ENCODE measurements around the gene ALKBH5.
"Not testable (repeated sequence)": the region's sequence is repeated elsewhere in the genome, so short reads cannot be mapped to it uniquely, and the experiment has no call there.

Gene ALKBH5

DNA sequence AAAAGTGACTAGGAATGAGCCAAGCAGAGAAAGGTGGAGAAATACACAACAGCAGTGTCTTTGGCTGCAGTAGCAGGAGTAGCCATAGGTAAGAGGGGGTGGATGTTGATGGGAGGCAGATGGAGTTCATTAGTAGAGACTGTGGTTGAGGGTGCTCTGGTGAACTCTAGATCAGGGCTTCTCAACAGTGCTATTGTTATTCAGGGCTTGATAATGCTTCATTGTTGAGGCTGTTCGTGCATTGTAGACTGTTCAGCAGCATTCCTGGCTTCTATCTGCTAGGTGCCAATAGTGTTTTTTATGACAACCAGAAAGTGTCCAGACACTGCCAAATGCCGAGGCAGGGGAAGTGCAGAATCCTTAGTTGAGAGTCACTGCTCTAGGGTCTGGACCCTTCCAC, 3.6 kb downstream of the ALKBH5 start:
- no peak for DNase-seq

DNA sequence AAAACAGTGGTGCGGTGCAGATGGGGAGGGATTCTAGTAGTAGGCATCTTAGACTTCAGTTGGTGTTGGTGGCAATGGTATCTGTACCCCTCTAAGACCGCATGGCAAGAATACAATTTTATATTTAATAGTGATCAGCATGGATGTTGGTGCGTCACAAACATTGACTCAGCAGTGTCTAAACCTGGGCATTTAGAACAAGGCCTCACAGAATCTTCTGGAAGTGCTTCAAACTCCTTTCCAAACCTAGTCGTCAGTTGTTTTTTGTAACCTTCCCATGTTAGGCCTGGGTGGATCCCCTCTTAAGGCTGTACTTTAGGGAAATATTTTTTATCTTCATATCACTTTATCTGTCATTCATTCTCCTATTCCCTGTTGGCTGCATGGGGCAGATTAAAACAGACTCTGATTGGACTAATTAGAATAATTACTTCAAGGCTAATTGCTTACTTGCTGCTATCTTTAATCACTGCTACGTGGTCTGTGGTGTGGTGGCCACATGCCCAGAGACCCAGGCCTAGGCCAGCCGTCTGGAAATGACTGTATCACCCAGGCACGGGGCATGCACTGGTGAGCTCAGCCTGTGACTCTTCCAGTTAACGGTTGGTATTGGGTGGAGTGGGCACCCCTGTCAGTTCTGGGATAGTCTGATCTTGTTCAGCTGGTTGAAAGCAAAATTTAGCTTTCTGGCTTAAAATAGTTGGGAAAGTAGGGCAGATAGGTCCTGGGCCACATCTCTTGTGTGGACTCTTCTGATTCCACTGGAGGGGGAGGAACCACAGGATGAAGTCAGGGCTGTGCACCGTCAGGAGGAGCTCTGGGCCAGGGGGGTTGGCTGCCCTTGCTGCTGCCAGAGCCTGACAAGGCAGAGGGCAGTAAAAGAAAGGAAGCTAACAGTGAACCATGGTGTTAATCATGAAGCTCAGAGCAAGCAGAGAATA, 4.5 kb downstream of the ALKBH5 start:
- no peak for DNase-seq

- DNase-seq = no peak
Measured at GRCh38 chr17:18190628-18191235, 7.1 kb downstream of the ALKBH5 start.

DNA sequence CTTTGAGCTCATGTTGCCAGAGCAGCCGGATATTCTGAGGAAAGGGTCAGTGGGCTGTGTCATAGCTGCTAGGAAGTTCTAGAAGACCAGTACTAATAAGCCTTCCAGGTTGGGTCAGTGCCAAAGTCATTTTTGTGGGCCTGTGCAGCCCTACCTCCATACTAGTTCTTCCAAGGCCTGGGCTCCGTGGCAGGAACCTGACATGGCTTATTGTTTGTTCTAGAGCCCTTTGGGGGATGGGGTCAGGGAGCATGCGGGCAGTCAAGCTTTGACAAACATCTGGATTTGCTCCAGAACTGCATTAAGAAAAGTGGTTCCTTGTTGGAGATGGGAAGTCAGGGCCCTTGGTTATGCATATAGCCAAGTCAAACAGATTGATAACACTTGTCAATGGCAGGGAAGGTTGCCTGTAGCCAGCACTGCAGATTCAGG, 7.6 kb downstream of the ALKBH5 start:
- DNase-seq = no peak

DNA sequence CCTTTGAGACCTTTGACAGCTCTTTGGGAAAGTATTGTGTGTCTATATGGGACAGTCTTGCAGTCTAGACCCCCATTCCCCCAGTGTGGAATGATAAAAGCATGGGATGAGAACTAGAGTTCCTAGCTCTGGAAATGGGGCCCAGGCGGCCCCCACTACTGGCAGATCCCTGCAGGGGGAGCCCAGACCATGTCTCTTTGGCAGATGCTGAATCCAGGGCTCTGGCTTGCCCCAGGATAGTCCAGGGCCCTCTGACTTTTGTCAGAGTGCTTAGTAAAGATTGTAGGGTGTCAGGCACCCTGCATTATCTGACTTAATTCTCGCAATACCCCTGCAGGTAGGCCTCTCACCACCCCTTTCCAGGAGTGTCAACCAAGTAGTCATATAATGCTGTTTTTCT, 8.3 kb downstream of the ALKBH5 start:
- no peak for DNase-seq

GRCh38 chr17:18194394-18194793, 10.8 kb downstream of the ALKBH5 start:
- DNase-seq = no peak

DNA sequence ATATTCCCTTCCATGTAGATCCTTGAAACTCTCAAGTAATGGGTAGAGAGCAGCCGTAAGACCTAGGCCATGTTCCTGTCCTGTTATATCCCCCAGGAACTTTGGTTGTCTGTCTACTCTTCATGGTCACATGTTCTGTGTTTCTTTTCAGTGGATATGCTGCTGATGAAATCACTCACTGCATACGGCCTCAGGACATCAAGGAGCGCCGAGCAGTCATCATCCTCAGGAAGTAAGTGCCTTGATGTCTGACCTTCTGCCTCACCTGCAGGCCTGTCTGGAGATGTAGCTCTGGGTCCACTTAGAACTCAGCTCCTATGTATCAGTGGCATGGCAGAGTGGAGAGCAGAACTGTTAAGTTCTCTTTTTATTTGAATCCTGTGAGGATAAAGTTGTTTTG, 11.2 kb downstream of the ALKBH5 start:
- DNase-seq = no peak

DNA sequence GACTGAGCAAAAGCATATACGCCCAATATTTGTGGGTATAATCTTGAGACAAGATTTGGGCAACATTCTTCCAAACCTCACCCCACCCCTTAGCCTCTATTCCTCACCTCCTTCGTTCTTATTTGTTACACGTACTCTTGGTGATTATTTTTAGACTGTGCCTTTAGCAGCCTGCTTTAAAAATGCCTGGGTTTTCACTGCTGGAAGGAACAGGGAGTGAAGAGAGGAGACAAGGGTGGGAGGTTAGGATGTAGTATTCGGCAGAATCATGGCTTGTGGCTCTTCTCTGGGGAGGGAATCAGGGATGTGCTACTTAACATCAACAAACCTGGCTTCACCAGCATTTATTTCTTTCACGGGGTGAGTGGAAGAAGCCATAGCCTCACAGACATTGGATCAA, 11.6 kb downstream of the ALKBH5 start:
- no peak for DNase-seq

DNA sequence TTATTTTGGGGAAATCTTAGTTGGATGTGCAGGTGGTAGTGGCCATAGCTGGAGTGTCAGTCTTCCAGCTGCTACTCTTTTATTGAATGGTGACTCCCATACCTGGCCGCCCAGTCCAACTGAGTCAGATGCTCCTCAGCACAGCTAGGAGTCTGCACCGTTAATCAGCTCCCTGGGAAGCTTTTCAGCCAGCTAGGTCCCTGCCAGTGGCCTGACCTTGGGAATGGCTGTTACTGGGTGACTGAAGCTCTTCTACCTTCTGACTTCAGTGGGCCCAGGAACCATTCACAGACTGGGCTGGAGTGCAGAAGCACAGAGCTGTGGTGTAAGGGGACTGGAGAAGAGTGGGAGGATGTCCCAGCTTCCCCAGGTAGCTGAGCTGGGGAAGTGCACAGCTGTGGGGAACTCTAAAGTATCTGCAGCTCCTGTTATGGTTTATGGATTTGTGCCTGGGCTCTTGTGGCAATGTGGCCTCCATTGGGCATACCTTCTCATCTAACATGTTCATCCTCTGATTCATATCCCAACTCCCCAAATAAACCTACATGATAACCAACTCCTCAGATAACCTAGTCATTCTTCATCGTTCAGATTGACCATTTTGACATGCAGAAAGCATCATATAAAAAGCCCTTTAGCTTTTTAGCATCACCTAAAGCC, 14.0 kb downstream of the ALKBH5 start:
- no peak for DNase-seq

DNA sequence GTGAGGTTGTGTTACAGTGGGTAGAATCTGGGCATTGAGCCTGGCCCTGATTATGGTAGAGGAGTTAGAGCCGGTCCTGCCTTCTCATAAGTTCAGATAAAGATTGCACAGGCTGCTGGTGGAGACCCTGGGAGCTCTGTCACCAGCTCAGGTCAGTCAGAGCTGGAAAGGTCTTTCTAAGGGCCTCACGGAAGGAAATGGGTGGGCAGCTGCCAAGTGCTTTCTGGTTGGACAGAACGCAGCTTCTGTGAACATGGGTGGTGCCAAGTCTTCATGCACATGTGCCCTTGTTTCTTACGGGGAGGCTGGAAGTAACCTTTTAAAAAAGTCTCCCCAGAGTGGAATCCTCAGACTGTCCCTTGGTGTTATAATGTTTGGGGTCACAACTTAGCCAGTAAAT, 14.9 kb downstream of the ALKBH5 start:
- DNase-seq = no peak

- DNase-seq = no peak
Measured at GRCh38 chr17:18201108-18201507, 17.5 kb downstream of the ALKBH5 start.

DNA sequence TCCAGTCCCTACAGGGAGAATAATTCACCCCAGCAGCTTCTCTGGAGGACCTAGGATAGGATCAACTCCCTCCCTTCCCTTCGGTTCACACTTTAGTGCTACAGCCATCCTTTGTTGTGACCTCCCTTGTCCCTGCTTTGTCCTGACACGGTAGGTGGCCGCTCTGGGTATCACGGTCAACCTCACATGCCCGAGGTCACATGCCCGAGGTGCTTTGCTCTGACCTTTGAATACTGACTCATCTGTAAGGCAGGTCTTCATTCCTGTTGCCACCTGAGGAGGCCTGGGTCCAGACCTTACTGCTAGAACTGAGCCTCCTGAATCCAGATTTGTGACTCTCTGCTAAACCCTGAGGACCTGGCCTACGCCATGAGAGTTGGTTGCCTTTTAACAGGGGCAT, 19.7 kb downstream of the ALKBH5 start:
- no peak for DNase-seq

GRCh38 chr17:18205861-18206260, 22.2 kb downstream of the ALKBH5 start:
- no peak for DNase-seq

GRCh38 chr17:18206962-18207361, 23.3 kb downstream of the ALKBH5 start:
- DNase-seq = no peak

DNA sequence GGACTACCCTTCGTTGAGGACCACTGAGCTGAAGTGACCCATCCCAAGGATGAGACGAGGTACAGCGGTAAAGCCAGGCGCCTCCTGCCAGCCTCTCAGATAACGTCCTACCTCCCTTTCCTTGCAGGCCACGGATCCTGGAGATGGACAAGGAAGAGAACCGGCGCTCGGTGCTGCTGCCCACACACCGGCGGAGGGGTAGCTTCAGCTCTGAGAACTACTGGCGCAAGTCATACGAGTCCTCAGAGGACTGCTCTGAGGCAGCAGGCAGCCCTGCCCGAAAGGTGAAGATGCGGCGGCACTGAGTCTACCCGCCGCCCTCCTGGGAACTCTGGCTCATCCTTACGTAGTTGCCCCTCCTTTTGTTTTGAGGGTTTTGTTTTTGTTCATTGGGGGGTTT, 24.5 kb downstream of the ALKBH5 start:
- no peak for DNase-seq

GRCh38 chr17:18213666-18214270, 30.1 kb downstream of the ALKBH5 start:
- no peak for DNase-seq

GRCh38 chr17:18216906-18217305, 33.3 kb downstream of the ALKBH5 start:
- not testable (repeated sequence) for DNase-seq

GRCh38 chr17:18217412-18218015, 33.9 kb downstream of the ALKBH5 start:
- peak; percentile 2 for DNase-seq

GRCh38 chr17:18218756-18219415, 35.3 kb downstream of the ALKBH5 start:
- DNase-seq = no peak

GRCh38 chr17:18224053-18224386, 40.4 kb downstream of the ALKBH5 start:
- no peak for DNase-seq

GRCh38 chr17:18224387-18225120, 40.9 kb downstream of the ALKBH5 start:
- DNase-seq = no peak

- DNase-seq = peak; percentile 86
Measured at GRCh38 chr17:18225121-18225641, 41.6 kb downstream of the ALKBH5 start, which contains the start of gene LLGL1. TSS of gene LLGL1 (plus strand) at chr17:18225635. CDS start at chr17:18225683, 48 bp downstream.
